DMS114 treated with DMSO at 0.1 percent for 48 hours (cell line): Measurements from ENCODE around the gene SLC26A6.

Source experiments
- DNase-seq: peaks from one replicate; lab custom pipeline; 2025; ENCODE audit not compliant: unreplicated experiment; lab: John Stamatoyannopoulos, UW

Gene SLC26A6

GRCh38 chr3:48662145-48662752 is 27.0 kb upstream of the SLC26A6 start:
- DNase-seq, result no peak

- no peak for DNase-seq
Observed at GRCh38 chr3:48661501-48662144, 26.4 kb upstream of the SLC26A6 start.

DNA sequence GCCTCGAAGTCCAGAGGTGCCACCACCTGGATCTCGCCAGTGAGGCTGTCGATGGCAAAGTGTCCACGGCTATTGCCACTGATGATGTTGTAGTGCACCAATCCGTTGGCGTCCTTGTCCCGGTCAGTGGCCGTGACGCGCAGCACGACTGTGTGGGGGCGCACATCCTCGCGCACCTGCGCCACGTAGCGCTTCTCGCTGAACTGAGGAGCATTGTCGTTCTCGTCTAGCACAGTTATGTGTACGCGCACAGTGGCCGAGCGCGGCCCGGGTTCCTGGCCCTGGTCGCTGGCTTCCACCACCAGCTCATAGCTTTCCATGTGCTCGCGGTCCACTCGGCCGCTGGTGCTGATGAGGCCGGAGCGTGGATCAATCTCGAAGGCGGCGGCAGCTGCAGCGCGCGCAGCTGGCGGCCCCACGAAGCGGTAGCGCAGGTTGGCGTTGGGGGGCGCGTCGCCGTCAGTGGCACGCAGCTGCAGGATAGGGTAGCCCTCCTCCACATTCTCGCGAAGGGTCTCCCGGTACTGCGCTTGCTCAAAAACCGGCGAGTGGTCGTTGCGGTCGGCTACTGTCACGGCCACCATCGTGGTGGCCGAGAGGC is 25.6 kb upstream of the SLC26A6 start:
- DNase-seq, result no peak

- no peak for DNase-seq
Observed at GRCh38 chr3:48656841-48657281, 21.6 kb upstream of the SLC26A6 start.

- no peak for DNase-seq
Observed at GRCh38 chr3:48656061-48656840, 21.0 kb upstream of the SLC26A6 start.

GRCh38 chr3:48655606-48656005 is 20.3 kb upstream of the SLC26A6 start:
- DNase-seq, result no peak

- no peak for DNase-seq
Observed at GRCh38 chr3:48655063-48655462, 19.8 kb upstream of the SLC26A6 start.

GRCh38 chr3:48652923-48653715 is 17.9 kb upstream of the SLC26A6 start:
- DNase-seq, result no peak

GRCh38 chr3:48651771-48652170 is 16.5 kb upstream of the SLC26A6 start:
- no peak for DNase-seq

GRCh38 chr3:48650723-48651122 is 15.5 kb upstream of the SLC26A6 start:
- no peak for DNase-seq

GRCh38 chr3:48648188-48648850 is 13.1 kb upstream of the SLC26A6 start:
- no peak for DNase-seq

DNA sequence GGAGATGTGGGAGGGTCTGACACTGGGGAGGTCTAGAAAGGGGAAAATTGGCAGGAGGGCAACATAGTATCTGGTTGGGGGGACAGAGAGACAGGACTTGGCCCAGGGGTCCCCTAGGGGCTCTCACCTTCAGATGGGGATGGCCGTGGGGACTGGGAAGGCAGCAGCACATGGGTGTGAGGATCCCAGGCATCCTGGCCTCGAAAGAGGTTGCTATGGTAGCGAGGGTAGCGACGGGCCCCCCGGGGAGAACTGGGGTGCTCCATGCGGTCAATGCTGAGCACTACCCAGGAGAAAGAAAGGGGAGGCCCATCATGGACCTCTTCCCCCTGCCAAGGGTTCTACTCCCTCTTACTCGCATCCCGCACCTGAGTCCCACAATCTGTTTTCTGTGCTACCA is 12.5 kb upstream of the SLC26A6 start:
- DNase-seq, result no peak

- DNase-seq, result no peak
Observed at GRCh38 chr3:48644898-48645760, 9.9 kb upstream of the SLC26A6 start.

GRCh38 chr3:48642605-48643004 is 7.3 kb upstream of the SLC26A6 start:
- DNase-seq, result no peak

- no peak for DNase-seq
Observed at GRCh38 chr3:48641396-48641795, 6.1 kb upstream of the SLC26A6 start.

DNA sequence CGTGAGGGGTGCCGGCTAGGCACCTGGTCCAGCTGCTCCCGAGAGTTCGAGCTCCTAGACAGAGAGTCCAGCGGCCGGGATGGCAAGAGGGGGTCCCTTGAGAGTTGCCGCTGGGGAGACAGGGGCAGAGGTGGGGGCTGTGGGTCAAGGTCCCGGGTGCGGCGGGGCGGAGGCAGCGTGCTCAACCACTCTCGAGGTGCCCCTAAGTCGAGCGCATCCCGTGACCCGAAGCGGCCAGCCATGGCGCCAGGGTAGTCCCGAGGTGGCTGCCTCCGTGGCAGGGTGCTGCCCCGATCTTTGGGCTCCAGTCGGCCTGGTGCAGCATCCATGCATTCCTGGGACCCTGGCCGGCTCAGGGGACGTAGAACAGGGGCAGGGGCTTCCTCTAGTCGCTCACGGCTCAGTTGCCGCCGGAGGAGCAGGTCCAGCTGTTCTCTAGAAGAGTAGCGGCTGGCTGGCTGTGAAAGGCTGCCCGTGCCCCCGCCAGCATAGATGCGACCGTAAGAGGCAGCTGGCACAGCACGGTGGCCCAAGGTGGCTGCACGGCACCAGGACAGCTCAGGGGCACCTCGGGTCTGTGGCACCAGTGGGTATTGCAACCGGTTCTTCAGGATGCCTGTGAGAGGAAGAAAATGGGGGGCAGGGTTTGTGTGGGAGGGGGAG is 4.8 kb upstream of the SLC26A6 start:
- no peak for DNase-seq

GRCh38 chr3:48637305-48637704 is 2.0 kb upstream of the SLC26A6 start:
- no peak for DNase-seq

- no peak for DNase-seq
Observed at GRCh38 chr3:48636149-48636655, 941 bp upstream of the SLC26A6 start.
